SH-SY5Y (cell line): ENCODE results near the gene MIB2.

Experiments
- GATA2 ChIP-seq: IDR thresholded peaks from 2 replicates; pipeline ENCODE4 v1.6.1; 2011; ENCODE audit warnings: mild to moderate bottlenecking, low read depth, low read length
- GATA3 ChIP-seq: IDR thresholded peaks from 2 replicates; pipeline ENCODE4 v1.6.1; 2011; ENCODE audit warnings: low read depth, mild to moderate bottlenecking, low read length, moderate library complexity

DNA sequence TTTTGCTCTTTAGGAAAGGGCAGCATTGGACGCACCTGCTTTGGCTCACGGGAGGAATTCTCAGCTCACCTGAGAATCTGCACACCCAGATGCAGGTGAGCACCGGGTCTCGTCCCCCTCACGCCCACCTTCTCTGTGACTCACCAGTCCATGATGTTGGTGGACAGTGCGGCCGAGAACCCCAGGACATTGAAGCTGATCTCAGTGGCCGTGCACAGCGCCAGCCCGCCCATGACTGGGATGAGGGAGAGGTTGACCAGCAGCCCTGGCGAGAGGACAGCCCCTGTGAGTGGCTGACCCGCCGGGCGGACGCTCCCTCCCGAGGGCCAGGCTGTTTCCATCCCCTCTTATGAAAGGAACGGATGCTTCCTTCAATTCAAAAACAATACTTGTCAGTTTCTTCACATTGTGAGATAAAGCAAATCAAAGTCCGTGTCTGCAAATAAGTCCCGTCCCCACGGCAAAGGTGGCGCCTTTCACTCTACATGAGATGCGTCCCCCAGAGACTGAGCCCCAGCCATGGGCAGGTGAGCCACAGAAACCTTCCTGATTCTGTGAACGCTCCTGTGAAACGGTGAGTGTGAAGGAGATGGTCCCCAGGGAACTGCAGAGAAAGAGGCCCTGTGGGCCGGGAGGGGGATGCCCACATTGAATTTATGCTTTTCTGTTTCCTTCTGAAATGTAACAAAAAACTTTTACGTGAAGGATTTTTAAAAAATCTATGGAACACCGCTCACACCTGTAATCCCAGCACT is 56.2 kb downstream of the MIB2 start:
- no peak for TF ChIP-seq GATA2
- TF ChIP-seq GATA3, result no peak
